ENCODE data around the gene OR2Z1.

- TF ChIP-seq CTCF (IDR thresholded peaks at IDR 0.05) (no peak), EZH2 (IDR thresholded peaks at IDR 0.05) (no peak), EZH2phosphoT487 (IDR thresholded peaks at IDR 0.05) (no peak)
Observed at GRCh38 chr19:8722032-8722431, 598 bp downstream of the OR2Z1 start.

All from neural progenitor cell (in vitro differentiated cells).